CD4-positive, alpha-beta memory T cell (primary cell): ENCODE results near the gene GNPDA1. TPM values are rescaled to one million over a fixed set of nuclear protein-coding genes. Genes with fewer than 3 reads are reported as not detected.
A peak's percentile ranks its signal among the peaks of the same experiment; 100 is the strongest.

Experiments used
- CTCF ChIA-PET: fragments of 350-600 bp; sonication (Branson Sonifier 250); formaldehyde crosslinking; loops from one replicate; lab custom pipeline; 2021; ENCODE audit warnings: inconsistent platforms; ENCODE audit not compliant: partially characterized antibody; lab: Charles Lee
- POLR2A ChIA-PET: fragments of 350-600 bp; sonication (Branson Sonifier 250); formaldehyde crosslinking; loops from one replicate; lab custom pipeline; 2021; ENCODE audit not compliant: partially characterized antibody; lab: Charles Lee
- DNase-seq, 5 donors: peaks; one replicate each; pipeline versions ENCODE4 v3.0.0 to v3.0.0-alpha.2; 2020 to 2022; ENCODE audit warnings: mixed read lengths in 1 of 5
- H3K27ac ChIP-seq: one replicate; pipeline ENCODE4 v1.7.0; 2013; ENCODE audit warnings: low read depth, low read length
- H3K27me3 ChIP-seq: 2 replicates; pipeline ENCODE4 v1.7.0; 2013; ENCODE audit warnings: mild to moderate bottlenecking, low read length, moderate library complexity; ENCODE audit not compliant: insufficient read depth
- H3K36me3 ChIP-seq: 2 replicates; pipeline ENCODE4 v1.7.0; 2013; ENCODE audit warnings: mild to moderate bottlenecking, low read length, moderate library complexity; ENCODE audit not compliant: insufficient read depth
- H3K4me1 ChIP-seq: 2 replicates; pipeline ENCODE4 v1.7.0; 2013; ENCODE audit warnings: mild to moderate bottlenecking, low read length, moderate library complexity; ENCODE audit not compliant: insufficient read depth
- H3K4me3 ChIP-seq, 2 donors: one replicate each; pipeline ENCODE4 v1.7.0; 2013; ENCODE audit warnings: low read length in 2 of 2, mild to moderate bottlenecking in 1 of 2
- H3K9me3 ChIP-seq, 2 donors: one replicate each; pipeline ENCODE4 v1.7.0; 2013; ENCODE audit warnings: low read length in 2 of 2, control low read depth in 1 of 2; ENCODE audit not compliant: control insufficient read depth in 1 of 2
- H3K27ac Mint-ChIP-seq, 7 donors: one replicate each; pipeline ENCODE4 v1.8.0; 2020 to 2021; ENCODE audit warnings: mixed read lengths in 7 of 7, mild to moderate bottlenecking in 6 of 7, inconsistent platforms in 3 of 7, moderate library complexity in 3 of 7
- H3K27me3 Mint-ChIP-seq, 2 donors: one replicate each; pipeline ENCODE4 v1.8.0; 2020 to 2021; ENCODE audit warnings: mixed read lengths in 2 of 2
- H3K36me3 Mint-ChIP-seq, 2 donors: one replicate each; pipeline ENCODE4 v1.8.0; 2020 to 2021; ENCODE audit warnings: mixed read lengths in 2 of 2, inconsistent platforms in 1 of 2, mild to moderate bottlenecking in 1 of 2
- H3K4me1 Mint-ChIP-seq, 4 donors: one replicate each; pipeline ENCODE4 v1.8.0; 2020 to 2021; ENCODE audit warnings: mixed read lengths in 4 of 4, mild to moderate bottlenecking in 1 of 4
- H3K4me3 Mint-ChIP-seq, 8 donors: one replicate each; pipeline ENCODE4 v1.8.0; 2020 to 2021; ENCODE audit warnings: mixed read lengths in 8 of 8, mild to moderate bottlenecking in 7 of 8, moderate library complexity in 6 of 8, inconsistent platforms in 3 of 8
- H3K9me3 Mint-ChIP-seq, 8 donors: one replicate each; pipeline ENCODE4 v1.8.0; 2020 to 2021; ENCODE audit warnings: mixed read lengths in 8 of 8, mild to moderate bottlenecking in 5 of 8, inconsistent platforms in 3 of 8, moderate library complexity in 1 of 8
- intact Hi-C: fragments of 100-400 bp; cut with micrococcal nuclease; formaldehyde crosslinking; loops from one replicate; pipeline ENCODE4 v1.15.1; 2023
- polyA plus RNA-seq, 2 donors: library from polyadenylated mRNA; unstranded; fragments of 300-500 nt; fragmentation: Illumina TruSeq; gene quantifications; one replicate each; pipeline ENCODE4 v1.2.3, GENCODE V29; 2021
- total RNA-seq, 2 experiments: library from RNA; stranded (reverse); gene quantifications; one replicate each; pipeline ENCODE4 v1.2.3, GENCODE V29; 2021

GNPDA1 gene
- total and polyA plus RNA-seq, 4 experiments from 2014 or later, result 23.0 to 38.6 (median 24.9) TPM

DNA sequence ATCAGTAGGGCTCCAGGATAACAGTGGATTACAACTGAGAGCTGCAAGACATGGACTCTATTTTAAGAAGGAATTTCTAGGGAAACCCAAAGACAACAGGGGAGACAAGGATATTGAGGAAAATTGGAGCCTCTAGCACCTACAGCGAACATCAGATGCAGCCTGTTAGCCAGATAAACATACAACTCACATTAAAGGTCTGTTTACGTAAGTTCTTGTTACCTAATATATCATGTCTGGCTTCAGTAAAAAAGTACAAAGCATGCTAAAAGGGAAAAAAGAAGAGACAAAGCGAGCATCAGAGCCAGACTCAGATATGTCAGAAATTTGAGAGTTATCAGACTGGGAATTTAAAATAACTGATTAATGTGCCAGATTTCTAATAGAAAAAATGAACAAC, 17.2 kb downstream of the GNPDA1 start:
- DNase-seq, result no peak
- Histone ChIP-seq H3K9me3 (no peaks in the 10 kb centered on the region), H3K27ac (no peak overlapping the region), H3K4me1 (no peaks in the 10 kb centered on the region), H3K36me3 (peaks cover 16% of the 10 kb centered on the region), H3K27me3 (no peaks in the 10 kb centered on the region), H3K4me3 (no peak overlapping the region)
- intact Hi-C loops, result no loop called here
- H3K36me3 Mint-ChIP-seq, result peaks cover 32 to 33% of the 10 kb centered on the region in 2 donors
- peaks cover 3 to 7% (median 4%) of the 10 kb centered on the region in 4 donors for H3K4me1 Mint-ChIP-seq
- ChIA-PET CTCF (interaction anchor here (1.3 to 16.4 kb wide), 4 partner anchors 16 to 703 kb away, joined by 3 to 369 read pairs (median 90); partner anchors contain the start of gene GNPDA1), POLR2A (interaction anchor here (1.0 kb wide), 1 partner anchor 144 kb away, joined by 4 read pairs; no protein-coding TSS in a partner anchor)
- H3K4me3 Mint-ChIP-seq, result no peak overlapping the region
- H3K9me3 Mint-ChIP-seq, result no peaks in the 10 kb centered on the region
- no peak overlapping the region for H3K27ac Mint-ChIP-seq
- H3K27me3 Mint-ChIP-seq, result no peaks in the 10 kb centered on the region

DNA sequence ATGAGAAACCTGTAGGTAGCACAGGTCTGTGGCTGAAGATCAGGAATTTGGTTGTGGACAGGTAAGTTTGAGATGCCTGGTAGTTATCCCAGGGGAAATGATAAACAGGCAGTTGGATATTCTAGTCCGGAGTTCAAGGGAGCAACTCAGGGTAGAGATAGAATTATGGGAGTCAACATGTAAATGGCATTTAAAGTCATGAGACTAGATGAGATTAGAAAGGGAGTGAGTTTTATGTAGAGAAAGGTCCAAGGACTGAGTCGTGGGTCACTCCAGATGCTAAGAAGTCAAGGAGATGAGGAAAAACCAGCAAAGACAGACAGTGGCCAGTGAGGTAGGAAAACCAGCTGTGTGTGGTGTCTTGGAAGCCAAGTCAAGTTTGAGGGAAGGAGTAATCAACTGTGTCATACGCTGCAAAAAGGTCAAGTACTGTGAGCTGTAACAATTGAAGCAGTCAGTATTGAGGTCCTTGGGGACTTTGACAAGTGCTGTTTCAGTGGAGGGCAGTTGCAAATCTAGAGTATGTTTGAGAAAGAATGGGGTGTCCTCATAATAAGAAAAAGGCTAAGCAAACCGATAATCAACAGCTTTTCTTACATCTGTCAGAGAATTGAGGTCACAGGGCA, 18.2 kb downstream of the GNPDA1 start:
- Histone ChIP-seq H3K9me3 (no peaks in the 10 kb centered on the region), H3K27me3 (no peaks in the 10 kb centered on the region), H3K27ac (no peak overlapping the region), H3K4me1 (no peaks in the 10 kb centered on the region), H3K4me3 (no peak overlapping the region), H3K36me3 (peaks cover 16% of the 10 kb centered on the region)
- Mint-ChIP-seq H3K27ac (peak overlapping the region in 2 of 7 donors; percentile 19 to 58), H3K36me3 (peaks cover 27 to 29% of the 10 kb centered on the region in 2 donors), H3K9me3 (no peaks in the 10 kb centered on the region), H3K4me1 (peaks cover 3 to 7% (median 4%) of the 10 kb centered on the region in 4 donors), H3K4me3 (no peak overlapping the region), H3K27me3 (no peaks in the 10 kb centered on the region)
- no peak for DNase-seq
- ChIA-PET CTCF (interaction anchor here (12.2 to 16.4 kb wide), 2 partner anchors 17 to 150 kb away, joined by 177 to 369 read pairs; partner anchors contain the start of gene GNPDA1), POLR2A (interaction anchor here (1.2 kb wide), 1 partner anchor 20 kb away, joined by 3 read pairs; no protein-coding TSS in a partner anchor)
- intact Hi-C loops, result loop anchor here (5.0 kb wide), 1 partner anchor 553 kb away; no protein-coding TSS in a partner anchor

DNA sequence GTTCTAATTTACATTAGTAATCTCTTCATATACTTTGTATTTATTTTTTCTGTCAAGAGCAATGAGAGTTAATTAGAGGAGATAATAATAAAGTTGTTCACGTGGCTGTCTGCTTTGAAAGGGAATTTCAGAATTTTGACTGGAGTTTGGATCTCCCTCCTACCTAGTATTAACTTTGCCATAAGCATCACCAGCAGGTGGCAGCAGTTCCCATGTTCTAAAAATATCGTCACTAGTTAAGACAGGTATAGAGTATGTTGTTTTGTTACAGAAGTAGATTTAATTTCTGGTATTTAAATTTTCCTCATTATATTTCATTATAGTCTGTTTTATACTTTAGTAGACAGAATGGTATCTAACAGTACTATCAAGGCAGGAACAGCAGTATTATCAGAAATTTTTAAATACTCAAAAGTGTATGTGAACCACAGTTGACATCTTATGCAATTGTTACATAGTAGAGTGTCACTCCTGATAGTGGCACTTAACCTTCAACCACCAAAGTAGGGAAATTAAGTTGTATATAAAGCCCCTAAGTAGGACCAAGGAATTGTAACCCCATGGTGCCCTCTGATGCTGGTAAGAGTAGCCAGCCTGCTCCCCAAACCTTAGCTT, 20.4 kb downstream of the GNPDA1 start:
- Mint-ChIP-seq H3K27me3 (no peaks in the 10 kb centered on the region), H3K4me1 (peaks cover 3 to 7% (median 4%) of the 10 kb centered on the region in 4 donors), H3K9me3 (no peaks in the 10 kb centered on the region), H3K36me3 (peaks cover 31 to 32% of the 10 kb centered on the region in 2 donors), H3K27ac (peak overlapping the region in 3 of 7 donors; percentile 9 to 71 (median 60)), H3K4me3 (no peak overlapping the region)
- Histone ChIP-seq H3K27ac (no peak overlapping the region), H3K4me3 (no peak overlapping the region), H3K27me3 (no peaks in the 10 kb centered on the region), H3K9me3 (no peaks in the 10 kb centered on the region), H3K36me3 (peaks cover 19% of the 10 kb centered on the region), H3K4me1 (no peaks in the 10 kb centered on the region)
- ChIA-PET CTCF (interaction anchor here (0.9 to 16.4 kb wide), 16 partner anchors 15 to 721 kb away, joined by 3 to 369 read pairs (median 8); partner anchors contain the start of genes GNPDA1 and RNF14), POLR2A (interaction anchor here (1.0 kb wide), 2 partner anchors 23 to 147 kb away, joined by 3 read pairs; no protein-coding TSS in a partner anchor)
- peak; percentile 67 to 74 (median 70) for DNase-seq
- intact Hi-C loops, result loop anchor here (1.0 to 5.0 kb wide), 4 partner anchors 23 to 707 kb away; no protein-coding TSS in a partner anchor

DNA sequence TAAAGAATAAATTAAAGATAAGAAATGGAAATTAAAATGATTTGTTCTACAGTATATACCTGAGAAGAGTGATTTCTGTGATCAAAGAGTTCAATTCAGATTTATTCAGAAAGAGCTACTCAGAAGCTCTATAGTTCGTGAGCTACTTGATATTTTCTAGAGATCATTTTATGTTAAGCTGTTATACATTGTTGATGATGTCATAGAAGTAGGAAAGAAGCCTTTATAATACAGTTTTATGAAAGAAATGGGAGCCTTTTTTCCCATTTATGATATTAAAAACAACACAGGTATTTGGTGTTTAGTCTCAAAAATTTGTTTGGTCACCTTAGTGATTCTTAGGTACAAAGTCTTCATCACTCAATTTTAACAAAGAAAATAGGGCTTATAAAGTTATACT, 23.1 kb downstream of the GNPDA1 start:
- peaks cover 38 to 45% of the 10 kb centered on the region in 2 donors for H3K36me3 Mint-ChIP-seq
- intact Hi-C loops, result loop anchor here (5.0 kb wide), 1 partner anchor 558 kb away; no protein-coding TSS in a partner anchor

DNA sequence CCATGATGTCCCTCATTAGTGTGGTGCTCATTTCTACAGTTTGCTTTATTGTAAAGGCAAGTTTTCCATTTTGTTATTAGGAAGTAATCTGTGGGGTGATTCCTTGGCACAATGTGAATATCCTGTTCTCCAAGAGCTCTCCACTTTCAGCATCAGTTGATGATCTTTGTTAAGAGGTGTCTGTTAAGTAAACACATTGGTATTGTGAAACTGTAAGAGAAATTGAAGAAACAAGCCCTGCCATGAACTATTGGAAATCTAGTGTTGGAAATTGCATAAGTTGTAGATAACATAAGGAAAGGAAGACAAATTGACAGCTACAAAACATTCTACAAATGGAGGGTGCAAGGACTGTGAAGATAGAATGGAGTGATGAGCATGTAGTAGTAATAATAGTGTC, 26.8 kb downstream of the GNPDA1 start:
- H3K9me3 ChIP-seq, result no peaks in the 10 kb centered on the region
- ChIA-PET POLR2A (interaction anchor here (0.7 kb wide), 1 partner anchor 30 kb away, joined by 3 read pairs; no protein-coding TSS in a partner anchor), CTCF (interaction anchor here (0.6 to 12.2 kb wide), 9 partner anchors 9 to 294 kb away, joined by 3 to 177 read pairs (median 6); partner anchors contain the start of genes GNPDA1 and RNF14)
- H3K9me3 Mint-ChIP-seq, result no peaks in the 10 kb centered on the region
- H3K36me3 ChIP-seq, result peaks cover 43% of the 10 kb centered on the region
- no peaks in the 10 kb centered on the region for H3K27me3 ChIP-seq
- H3K27ac Mint-ChIP-seq, result peak overlapping the region in 2 of 7 donors; percentile 7 to 17
- no peak for DNase-seq
- intact Hi-C loops, result no loop called here
- H3K4me1 Mint-ChIP-seq, result peaks cover 0 to 7% (median 3%) of the 10 kb centered on the region in 4 donors
- H3K4me3 ChIP-seq, result no peak overlapping the region
- H3K4me1 ChIP-seq, result no peaks in the 10 kb centered on the region
- H3K4me3 Mint-ChIP-seq, result no peak overlapping the region
- H3K27ac ChIP-seq, result no peak overlapping the region
- H3K36me3 Mint-ChIP-seq, result peaks cover 27 to 52% of the 10 kb centered on the region in 2 donors
- H3K27me3 Mint-ChIP-seq, result no peaks in the 10 kb centered on the region

More for the DNA sequence above, 23.1 kb downstream of the GNPDA1 start:
- no peaks in the 10 kb centered on the region for H3K27me3 Mint-ChIP-seq
- no peak overlapping the region for H3K4me3 Mint-ChIP-seq
- Histone ChIP-seq H3K4me3 (no peak overlapping the region), H3K4me1 (no peaks in the 10 kb centered on the region), H3K36me3 (peaks cover 38% of the 10 kb centered on the region), H3K27ac (no peak overlapping the region), H3K9me3 (no peaks in the 10 kb centered on the region), H3K27me3 (no peaks in the 10 kb centered on the region)
- peaks cover 3 to 7% (median 5%) of the 10 kb centered on the region in 4 donors for H3K4me1 Mint-ChIP-seq
- ChIA-PET POLR2A (interaction anchor here (0.6 to 2.0 kb wide), 5 partner anchors 21 to 365 kb away, joined by 3 to 7 read pairs (median 3); partner anchors contain the start of gene RNF14), CTCF (interaction anchor here (0.6 to 16.4 kb wide), 23 partner anchors 11 to 850 kb away, joined by 3 to 369 read pairs (median 6); partner anchors contain the start of genes DELE1, GNPDA1 and RNF14)
- no peaks in the 10 kb centered on the region for H3K9me3 Mint-ChIP-seq
- H3K27ac Mint-ChIP-seq, result peak overlapping the region in 1 of 7 donors; percentile 29
- no peak for DNase-seq

DNA sequence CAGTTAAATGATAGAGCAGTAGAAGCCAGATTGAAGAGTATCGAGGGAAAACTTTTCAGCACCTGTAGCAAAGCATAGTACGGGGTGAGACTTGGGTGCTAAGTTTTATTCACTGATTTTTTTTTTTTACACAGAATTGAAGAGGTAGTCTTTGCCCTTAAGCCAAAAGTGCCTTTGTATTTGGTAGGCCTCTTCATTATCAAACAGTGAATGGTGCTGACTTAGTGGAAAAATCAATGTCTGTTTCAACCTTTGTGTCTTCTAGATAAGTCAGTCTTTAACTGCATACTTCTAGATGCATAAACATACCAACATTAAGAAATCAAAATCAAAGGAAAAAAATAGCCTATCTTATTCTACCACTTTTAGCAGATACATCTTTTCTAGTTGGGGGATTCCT, 30.2 kb downstream of the GNPDA1 start:
- H3K4me3 ChIP-seq, result no peak overlapping the region
- H3K36me3 ChIP-seq, result peaks cover 59% of the 10 kb centered on the region
- H3K27me3 Mint-ChIP-seq, result no peaks in the 10 kb centered on the region
- H3K9me3 ChIP-seq, result no peaks in the 10 kb centered on the region
- DNase-seq, result no peak
- H3K4me3 Mint-ChIP-seq, result no peak overlapping the region
- H3K36me3 Mint-ChIP-seq, result peaks cover 34 to 69% of the 10 kb centered on the region in 2 donors
- no peaks in the 10 kb centered on the region for H3K4me1 ChIP-seq
- ChIA-PET CTCF (no interaction called here), POLR2A (no interaction called here)
- no peak overlapping the region for H3K27ac ChIP-seq
- H3K27ac Mint-ChIP-seq, result peak overlapping the region in 2 of 7 donors; percentile 65 to 75
- H3K4me1 Mint-ChIP-seq, result peaks cover 0 to 7% (median 6%) of the 10 kb centered on the region in 4 donors
- no peaks in the 10 kb centered on the region for H3K27me3 ChIP-seq
- no peaks in the 10 kb centered on the region for H3K9me3 Mint-ChIP-seq
- intact Hi-C loops, result no loop called here
